Panc1 (cell line): Measurements from ENCODE around the gene FAM43A. TPM values are rescaled to one million over a fixed set of nuclear protein-coding genes. Genes with fewer than 3 reads are reported as not detected.

Experiments
- ATAC-seq: fragments of 200-7000 bp; cut with Tn5 transposase; 2 replicates; pipeline ENCODE4 v1.9.1; 2020; ENCODE audit warnings: mild to moderate bottlenecking, moderate library complexity
- BruUV-seq: library from RNA; stranded (reverse); fragments of 400-500 nt; replicated peaks from 2 replicates; lab custom pipeline; 2021; lab: Mats Ljungman, UMichigan
- CTCF ChIA-PET: fragments of 300-600 bp; sonication (Branson Sonifier 250); formaldehyde crosslinking; loops from one replicate; lab custom pipeline; 2022; ENCODE audit warnings: antibody characterized with exemption; lab: Charles Lee
- POLR2A ChIA-PET: fragments of 300-600 bp; sonication (Branson Sonifier 250); formaldehyde crosslinking; loops from one replicate; lab custom pipeline; 2022; ENCODE audit warnings: antibody characterized with exemption; lab: Charles Lee
- DNase-seq: peaks from one replicate; pipeline ENCODE4 v3.0.0-alpha.2; 2010; ENCODE audit warnings: low read depth, low spot score
- H3K27ac ChIP-seq: 2 replicates; pipeline ENCODE4 v1.5.1; 2011; ENCODE audit warnings: mild to moderate bottlenecking, low read length, inconsistent platforms
- H3K27me3 ChIP-seq: fragments of 200-500 bp; sonication (Bioruptor generic); 2 replicates; pipeline ENCODE4 v1.6.0; 2014; ENCODE audit warnings: low read length, inconsistent platforms; ENCODE audit not compliant: control insufficient read depth, insufficient read depth
- H3K36me3 ChIP-seq: fragments of 200-500 bp; sonication (Bioruptor generic); 2 replicates; pipeline ENCODE4 v1.5.1; 2014; ENCODE audit warnings: inconsistent platforms, mild to moderate bottlenecking, low read length, moderate library complexity; ENCODE audit not compliant: control insufficient read depth, insufficient read depth
- H3K4me1 ChIP-seq: 2 replicates; pipeline ENCODE4 v1.5.1; 2011; ENCODE audit warnings: inconsistent platforms, mild to moderate bottlenecking, low read length, moderate library complexity; ENCODE audit not compliant: control insufficient read depth, insufficient read depth
- H3K4me3 ChIP-seq, 2 experiments: 2 replicates each; pipeline ENCODE4 v1.5.1; 2011 to 2012; ENCODE audit warnings: low read depth in 2 of 2, low read length in 2 of 2, mild to moderate bottlenecking in 2 of 2, inconsistent platforms in 1 of 2, moderate library complexity in 1 of 2
- H3K9me3 ChIP-seq: fragments of 200-500 bp; sonication (Bioruptor generic); 2 replicates; pipeline ENCODE4 v1.5.1; 2014; ENCODE audit warnings: low read depth, mild to moderate bottlenecking, inconsistent platforms, low read length, moderate library complexity; ENCODE audit not compliant: control insufficient read depth, insufficient read depth
- POLR2AphosphoS5 ChIP-seq: IDR thresholded peaks from 2 replicates; pipeline ENCODE4 v1.6.1; 2012; ENCODE audit warnings: mild to moderate bottlenecking, low read depth, low read length, moderate library complexity
- SIN3A ChIP-seq: IDR thresholded peaks from 2 replicates; pipeline ENCODE4 v1.6.1; 2012; ENCODE audit warnings: low read depth, mild to moderate bottlenecking, low read length, moderate library complexity, borderline replicate concordance; ENCODE audit not compliant: insufficient read depth
- TCF7L2 ChIP-seq: IDR thresholded peaks from 2 replicates; pipeline ENCODE4 v1.6.1; 2011; ENCODE audit warnings: mild to moderate bottlenecking, low read depth, low read length, inconsistent platforms
- in situ Hi-C: cut with HindIII; loops from 2 replicates; pipeline ENCODE4 v1.10.0; 2016; ENCODE audit warnings: low sequenced_read_pairs, low pct_unique_long_range_greater_than_20kb
- intact Hi-C: fragments of 100-400 bp; cut with micrococcal nuclease; formaldehyde crosslinking; loops from one replicate; pipeline ENCODE4 v1.10.0; 2022; ENCODE audit not compliant: unreplicated experiment
- total RNA-seq: library from RNA; stranded (reverse); gene quantifications from one replicate; pipeline ENCODE4 v1.2.1, GENCODE V29; 2021; ENCODE audit not compliant: unreplicated experiment
- TF ChIP-seq, protein P1 (sequence below): fragments of 450-650 bp; IDR thresholded peaks from 2 replicates; pipeline ENCODE4 v1.5.1; 2017; ENCODE audit warnings: mild to moderate bottlenecking
- TF ChIP-seq, protein P2 (sequence below), 2 experiments: IDR thresholded peaks; 2 replicates each; pipeline ENCODE4 v1.6.1; 2011 to 2012; ENCODE audit warnings: low read depth in 2 of 2, control low read depth in 1 of 2, low read length in 1 of 2, mild to moderate bottlenecking in 1 of 2, moderate library complexity in 1 of 2; ENCODE audit not compliant: insufficient read depth in 1 of 2

FAM43A gene
- total RNA-seq, 1 experiment from 2014 or later, result 51.4 TPM

DNA sequence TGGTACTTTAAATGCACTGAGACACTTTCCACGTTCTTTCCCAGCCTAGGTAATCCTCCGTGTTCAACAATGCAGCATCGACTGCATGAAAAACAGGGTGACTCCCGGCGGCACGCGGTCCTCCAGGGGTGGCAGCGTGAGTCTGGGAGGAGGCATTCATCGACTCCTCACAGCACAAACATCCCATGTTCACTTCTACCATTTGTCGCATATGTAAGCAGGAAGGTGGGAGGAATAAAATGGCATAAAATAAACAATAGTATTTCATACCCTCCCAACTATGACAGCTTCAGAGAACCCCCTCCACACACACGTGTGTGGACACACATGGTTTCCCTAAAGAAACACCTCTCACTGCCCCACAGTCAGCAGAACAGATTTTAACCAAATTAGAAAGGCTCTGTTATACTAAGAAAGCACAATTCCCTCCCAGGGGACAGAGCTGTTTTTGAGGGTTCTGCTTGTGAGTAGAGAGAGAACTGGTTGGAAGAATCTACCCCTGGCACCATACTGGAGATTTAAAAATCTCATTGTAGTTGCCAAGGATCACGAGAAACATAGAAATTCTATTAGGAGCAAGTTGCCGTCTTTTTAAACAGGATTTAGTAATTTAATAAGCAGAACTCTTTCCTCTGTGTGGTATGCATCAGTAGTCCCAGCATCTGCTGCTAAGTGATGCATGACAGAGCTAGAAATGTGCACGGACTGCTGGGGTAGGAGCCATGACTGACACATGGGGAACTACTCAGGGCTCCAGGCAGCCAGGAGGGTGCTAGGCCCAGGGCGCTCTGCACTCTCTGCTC, 6.0 kb downstream of the FAM43A start:
- no peak overlapping the region for H3K4me3 ChIP-seq
- H3K4me1 ChIP-seq, result peaks cover 37% of the 10 kb centered on the region
- no TSS peak for BruUV-seq
- peak overlapping the region; percentile 78 for H3K27ac ChIP-seq
- ATAC-seq (no peak), DNase-seq (no peak)
- ChIA-PET POLR2A (no interaction called here), CTCF (interaction anchor here (0.7 to 1.1 kb wide), 2 partner anchors 19 to 407 kb away, joined by 3 read pairs; partner anchors contain the start of gene LSG1)
- no peaks in the 10 kb centered on the region for H3K9me3 ChIP-seq
- no peaks in the 10 kb centered on the region for H3K36me3 ChIP-seq
- TF ChIP-seq, protein P1, sequence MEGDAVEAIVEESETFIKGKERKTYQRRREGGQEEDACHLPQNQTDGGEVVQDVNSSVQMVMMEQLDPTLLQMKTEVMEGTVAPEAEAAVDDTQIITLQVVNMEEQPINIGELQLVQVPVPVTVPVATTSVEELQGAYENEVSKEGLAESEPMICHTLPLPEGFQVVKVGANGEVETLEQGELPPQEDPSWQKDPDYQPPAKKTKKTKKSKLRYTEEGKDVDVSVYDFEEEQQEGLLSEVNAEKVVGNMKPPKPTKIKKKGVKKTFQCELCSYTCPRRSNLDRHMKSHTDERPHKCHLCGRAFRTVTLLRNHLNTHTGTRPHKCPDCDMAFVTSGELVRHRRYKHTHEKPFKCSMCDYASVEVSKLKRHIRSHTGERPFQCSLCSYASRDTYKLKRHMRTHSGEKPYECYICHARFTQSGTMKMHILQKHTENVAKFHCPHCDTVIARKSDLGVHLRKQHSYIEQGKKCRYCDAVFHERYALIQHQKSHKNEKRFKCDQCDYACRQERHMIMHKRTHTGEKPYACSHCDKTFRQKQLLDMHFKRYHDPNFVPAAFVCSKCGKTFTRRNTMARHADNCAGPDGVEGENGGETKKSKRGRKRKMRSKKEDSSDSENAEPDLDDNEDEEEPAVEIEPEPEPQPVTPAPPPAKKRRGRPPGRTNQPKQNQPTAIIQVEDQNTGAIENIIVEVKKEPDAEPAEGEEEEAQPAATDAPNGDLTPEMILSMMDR, result no peak
- TF ChIP-seq POLR2AphosphoS5 (0 out of 2 replicates have a peak, but pooled peaks have one; percentile 29), SIN3A (0 out of 2 replicates have a peak, but pooled peaks have one; percentile 16)
- intact Hi-C loops, result no loop called here
- no peaks in the 10 kb centered on the region for H3K27me3 ChIP-seq
- in situ Hi-C loops, result no loop called here

DNA sequence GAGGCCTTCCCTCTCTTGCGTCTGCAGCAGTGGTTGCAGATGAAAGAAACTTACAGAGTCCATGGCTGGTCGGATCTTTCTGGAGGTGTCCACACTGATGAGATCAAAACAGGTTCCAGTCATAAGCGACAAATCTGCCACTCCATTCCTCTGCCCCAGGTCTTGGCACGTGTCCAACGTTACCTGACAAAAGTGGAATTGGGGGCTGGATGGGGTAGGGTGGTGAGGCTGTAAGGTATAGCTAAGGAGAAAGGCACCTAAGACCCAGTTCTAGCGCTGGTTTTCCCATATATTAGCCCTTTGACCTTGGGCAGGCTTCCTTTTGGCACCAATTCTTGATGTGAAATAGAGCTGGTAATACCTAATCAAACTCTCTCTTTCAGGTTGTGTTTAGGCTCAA, 11.0 kb downstream of the FAM43A start:
- ATAC-seq, result no peak
- no peak for TF ChIP-seq SIN3A
- TF ChIP-seq POLR2AphosphoS5, result no peak
- TF ChIP-seq TCF7L2, result no peak
- TF ChIP-seq, protein P1, result no peak
- TF ChIP-seq, protein P2, sequence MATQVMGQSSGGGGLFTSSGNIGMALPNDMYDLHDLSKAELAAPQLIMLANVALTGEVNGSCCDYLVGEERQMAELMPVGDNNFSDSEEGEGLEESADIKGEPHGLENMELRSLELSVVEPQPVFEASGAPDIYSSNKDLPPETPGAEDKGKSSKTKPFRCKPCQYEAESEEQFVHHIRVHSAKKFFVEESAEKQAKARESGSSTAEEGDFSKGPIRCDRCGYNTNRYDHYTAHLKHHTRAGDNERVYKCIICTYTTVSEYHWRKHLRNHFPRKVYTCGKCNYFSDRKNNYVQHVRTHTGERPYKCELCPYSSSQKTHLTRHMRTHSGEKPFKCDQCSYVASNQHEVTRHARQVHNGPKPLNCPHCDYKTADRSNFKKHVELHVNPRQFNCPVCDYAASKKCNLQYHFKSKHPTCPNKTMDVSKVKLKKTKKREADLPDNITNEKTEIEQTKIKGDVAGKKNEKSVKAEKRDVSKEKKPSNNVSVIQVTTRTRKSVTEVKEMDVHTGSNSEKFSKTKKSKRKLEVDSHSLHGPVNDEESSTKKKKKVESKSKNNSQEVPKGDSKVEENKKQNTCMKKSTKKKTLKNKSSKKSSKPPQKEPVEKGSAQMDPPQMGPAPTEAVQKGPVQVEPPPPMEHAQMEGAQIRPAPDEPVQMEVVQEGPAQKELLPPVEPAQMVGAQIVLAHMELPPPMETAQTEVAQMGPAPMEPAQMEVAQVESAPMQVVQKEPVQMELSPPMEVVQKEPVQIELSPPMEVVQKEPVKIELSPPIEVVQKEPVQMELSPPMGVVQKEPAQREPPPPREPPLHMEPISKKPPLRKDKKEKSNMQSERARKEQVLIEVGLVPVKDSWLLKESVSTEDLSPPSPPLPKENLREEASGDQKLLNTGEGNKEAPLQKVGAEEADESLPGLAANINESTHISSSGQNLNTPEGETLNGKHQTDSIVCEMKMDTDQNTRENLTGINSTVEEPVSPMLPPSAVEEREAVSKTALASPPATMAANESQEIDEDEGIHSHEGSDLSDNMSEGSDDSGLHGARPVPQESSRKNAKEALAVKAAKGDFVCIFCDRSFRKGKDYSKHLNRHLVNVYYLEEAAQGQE (IDR thresholded peaks at IDR 0.05; ENCODE audit: insufficient read depth in 1 of 2, low read depth in 2 of 2, low read length in 1 of 2), result no peak
- ChIA-PET POLR2A (no interaction called here), CTCF (no interaction called here)
- Histone ChIP-seq H3K36me3 (no peaks in the 10 kb centered on the region), H3K4me1 (peaks cover 4% of the 10 kb centered on the region), H3K27ac (no peak overlapping the region), H3K9me3 (peaks cover 4% of the 10 kb centered on the region; the same call in 1 of the 2 replicates), H3K27me3 (no peaks in the 10 kb centered on the region), H3K4me3 (no peak overlapping the region)
- intact Hi-C loops, result no loop called here
- no TSS peak for BruUV-seq
- no peak for DNase-seq
- in situ Hi-C loops, result no loop called here
